SK-N-SH treated with all-trans-retinoic acid at 6 μM for 48 hours (cell line): ENCODE data around the gene SUGCT.

Source experiments
- ATAC-seq: fragments of 200-7000 bp; cut with Tn5 transposase; 3 replicates; pipeline ENCODE4 v1.9.1; 2020; ENCODE audit warnings: mild to moderate bottlenecking, moderate library complexity
- ARNTL ChIP-seq: fragments of 450-650 bp; formaldehyde crosslinking; IDR thresholded peaks from 2 replicates; pipeline ENCODE4 v1.5.0; 2020; ENCODE audit warnings: low read depth, mild to moderate bottlenecking, moderate library complexity, borderline replicate concordance
- BACH2 ChIP-seq: fragments of 250-450 bp; sonication (Bioruptor Pico); IDR thresholded peaks from 2 replicates; pipeline ENCODE4 v1.9.0; 2021; ENCODE audit warnings: mild to moderate bottlenecking, borderline replicate concordance
- ESRRG ChIP-seq: fragments of 250-450 bp; sonication (Bioruptor Pico); IDR thresholded peaks from 2 replicates; pipeline ENCODE4 v1.6.1; 2021; ENCODE audit warnings: mild to moderate bottlenecking
- GLIS3 ChIP-seq: fragments of 250-450 bp; sonication (Bioruptor Pico); IDR thresholded peaks from 2 replicates; pipeline ENCODE4 v1.5.0; 2020; ENCODE audit warnings: mild to moderate bottlenecking, moderate library complexity
- ISL1 ChIP-seq: fragments of 250-450 bp; sonication (Bioruptor Pico); IDR thresholded peaks from 2 replicates; pipeline ENCODE4 v2.1.2; 2022; ENCODE audit warnings: mild to moderate bottlenecking, moderate library complexity
- OSR1 ChIP-seq: fragments of 250-450 bp; sonication (Bioruptor Pico); IDR thresholded peaks from 2 replicates; pipeline ENCODE4 v1.8.0; 2022; ENCODE audit warnings: moderate library complexity, mild to moderate bottlenecking, inconsistent platforms
- PPARA ChIP-seq: fragments of 250-450 bp; sonication (Bioruptor Pico); IDR thresholded peaks from 2 replicates; pipeline ENCODE4 v1.5.0; 2020; ENCODE audit warnings: mild to moderate bottlenecking, borderline replicate concordance
- RARB ChIP-seq: fragments of 250-450 bp; sonication (Bioruptor Pico); IDR thresholded peaks from 2 replicates; pipeline ENCODE4 v1.8.0; 2021; ENCODE audit warnings: mild to moderate bottlenecking, moderate library complexity
- SNAI2 ChIP-seq: fragments of 250-450 bp; sonication (Bioruptor Pico); IDR thresholded peaks from 2 replicates; pipeline ENCODE4 v1.5.0; 2020; ENCODE audit warnings: mild to moderate bottlenecking, moderate library complexity
- TCF4 ChIP-seq: fragments of 250-450 bp; sonication (Bioruptor Pico); IDR thresholded peaks from 2 replicates; pipeline ENCODE4 v1.8.0; 2021; ENCODE audit warnings: mild to moderate bottlenecking, moderate library complexity, borderline replicate concordance
- TOX ChIP-seq: fragments of 250-450 bp; sonication (Bioruptor Pico); IDR thresholded peaks from 2 replicates; pipeline ENCODE4 v1.8.0; 2021; ENCODE audit warnings: mild to moderate bottlenecking, moderate library complexity, borderline replicate concordance
- ZC3H10 ChIP-seq: fragments of 250-450 bp; sonication (Bioruptor Pico); IDR thresholded peaks from 2 replicates; pipeline ENCODE4 v1.5.1; 2021; ENCODE audit warnings: mild to moderate bottlenecking, moderate library complexity
- ZFP3 ChIP-seq: fragments of 250-450 bp; sonication (Bioruptor Pico); IDR thresholded peaks from 2 replicates; pipeline ENCODE4 v1.5.0; 2020; ENCODE audit warnings: mild to moderate bottlenecking, moderate library complexity
- ZFP30 ChIP-seq: fragments of 450-650 bp; formaldehyde crosslinking; IDR thresholded peaks from 2 replicates; pipeline ENCODE4 v1.5.0; 2022; ENCODE audit warnings: mild to moderate bottlenecking, moderate library complexity
- ZNF565 ChIP-seq: fragments of 450-650 bp; formaldehyde crosslinking; conservative IDR thresholded peaks from 2 replicates; pipeline ENCODE4 v1.5.0; 2020; ENCODE audit warnings: low read depth, mild to moderate bottlenecking, moderate library complexity
- ZNF70 ChIP-seq: fragments of 450-650 bp; formaldehyde crosslinking; IDR thresholded peaks from 2 replicates; pipeline ENCODE4 v1.5.0; 2020; ENCODE audit warnings: mild to moderate bottlenecking, moderate library complexity
- ZNF8 ChIP-seq: fragments of 450-650 bp; formaldehyde crosslinking; IDR thresholded peaks from 2 replicates; pipeline ENCODE4 v1.5.0; 2020; ENCODE audit warnings: mild to moderate bottlenecking, moderate library complexity
- TF ChIP-seq, protein P1 (sequence below): fragments of 250-450 bp; sonication (Bioruptor Pico); IDR thresholded peaks from 2 replicates; pipeline ENCODE4 v1.5.1; 2020; ENCODE audit warnings: low read depth, mild to moderate bottlenecking, moderate library complexity
- TF ChIP-seq, protein P2 (sequence below): fragments of 250-450 bp; sonication (Bioruptor Pico); IDR thresholded peaks from 2 replicates; pipeline ENCODE4 v1.8.0; 2020; ENCODE audit warnings: mild to moderate bottlenecking, moderate library complexity, borderline replicate concordance
- TF ChIP-seq, protein P3 (sequence below): fragments of 250-450 bp; sonication (Bioruptor Pico); IDR thresholded peaks from 2 replicates; pipeline ENCODE4 v1.5.1; 2021; ENCODE audit warnings: mild to moderate bottlenecking, moderate library complexity
- TF ChIP-seq, protein P4 (sequence below): fragments of 250-450 bp; sonication (Bioruptor Pico); IDR thresholded peaks from 2 replicates; pipeline ENCODE4 v1.8.0; 2021; ENCODE audit warnings: low read depth, mild to moderate bottlenecking, moderate library complexity, borderline replicate concordance

The SUGCT gene

DNA sequence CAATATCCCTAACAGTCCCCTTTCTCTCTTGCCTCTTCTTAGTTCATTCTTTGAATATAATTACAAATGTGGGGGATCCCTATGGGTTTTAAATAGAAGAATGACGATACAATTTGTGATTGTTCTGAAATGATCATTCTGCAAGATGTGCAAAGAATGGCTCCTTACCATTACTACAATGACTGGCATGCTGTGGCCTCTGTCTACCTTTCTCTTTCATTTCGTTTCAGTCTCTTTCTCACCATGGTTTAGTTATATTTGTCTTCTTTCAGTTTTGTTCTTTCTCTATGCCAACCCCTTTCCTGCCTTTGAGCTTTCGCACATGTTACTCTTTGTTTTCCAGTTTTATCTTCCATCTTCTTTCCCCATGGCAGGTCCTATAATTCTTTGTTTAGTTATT is 176.5 kb downstream of the SUGCT start (continued):
- TF ChIP-seq, protein P1, sequence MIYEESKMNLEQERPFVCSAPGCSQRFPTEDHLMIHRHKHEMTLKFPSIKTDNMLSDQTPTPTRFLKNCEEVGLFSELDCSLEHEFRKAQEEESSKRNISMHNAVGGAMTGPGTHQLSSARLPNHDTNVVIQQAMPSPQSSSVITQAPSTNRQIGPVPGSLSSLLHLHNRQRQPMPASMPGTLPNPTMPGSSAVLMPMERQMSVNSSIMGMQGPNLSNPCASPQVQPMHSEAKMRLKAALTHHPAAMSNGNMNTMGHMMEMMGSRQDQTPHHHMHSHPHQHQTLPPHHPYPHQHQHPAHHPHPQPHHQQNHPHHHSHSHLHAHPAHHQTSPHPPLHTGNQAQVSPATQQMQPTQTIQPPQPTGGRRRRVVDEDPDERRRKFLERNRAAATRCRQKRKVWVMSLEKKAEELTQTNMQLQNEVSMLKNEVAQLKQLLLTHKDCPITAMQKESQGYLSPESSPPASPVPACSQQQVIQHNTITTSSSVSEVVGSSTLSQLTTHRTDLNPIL (CRISPR knock-in tag): no peak
- no peak for TF ChIP-seq ISL1 (CRISPR knock-in tag)
- TF ChIP-seq ZNF70 (CRISPR knock-in tag): no peak
- TF ChIP-seq BACH2 (CRISPR knock-in tag): no peak
- no peak for TF ChIP-seq OSR1
- TF ChIP-seq GLIS3 (CRISPR knock-in tag): no peak

DNA sequence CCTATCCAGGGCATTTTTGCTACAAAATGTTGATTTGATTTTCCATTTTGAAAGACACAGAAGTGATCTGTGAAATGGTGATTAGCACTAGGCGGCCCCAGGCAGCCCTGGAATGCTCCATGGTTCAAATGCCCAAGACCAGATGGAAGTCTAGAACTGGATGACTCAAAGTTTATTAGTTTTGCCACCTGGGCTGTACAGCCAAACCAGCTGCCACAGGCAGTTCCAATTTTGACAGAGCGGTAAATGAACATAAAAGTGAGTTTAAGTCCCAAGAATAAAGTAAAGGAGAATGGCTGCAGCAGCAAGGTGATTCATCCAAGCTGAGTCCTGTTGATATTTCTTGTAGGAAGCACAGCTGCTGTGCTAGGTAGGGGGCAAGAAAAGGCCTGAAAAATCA is 180.5 kb downstream of the SUGCT start:
- no peak for ATAC-seq
- TF ChIP-seq TCF4 (CRISPR knock-in tag): no peak
- TF ChIP-seq ZFP30 (CRISPR knock-in tag): no peak
- no peak for TF ChIP-seq ZNF8 (CRISPR knock-in tag)
- TF ChIP-seq BACH2 (CRISPR knock-in tag): no peak
- TF ChIP-seq TOX: no peak
- TF ChIP-seq, protein P1 (CRISPR knock-in tag): no peak
- no peak for TF ChIP-seq RARB (CRISPR knock-in tag)
- no peak for TF ChIP-seq SNAI2 (CRISPR knock-in tag)
- TF ChIP-seq ISL1 (CRISPR knock-in tag): no peak
- no peak for TF ChIP-seq GLIS3 (CRISPR knock-in tag)
- no peak for TF ChIP-seq ZFP3
- TF ChIP-seq, protein P2, sequence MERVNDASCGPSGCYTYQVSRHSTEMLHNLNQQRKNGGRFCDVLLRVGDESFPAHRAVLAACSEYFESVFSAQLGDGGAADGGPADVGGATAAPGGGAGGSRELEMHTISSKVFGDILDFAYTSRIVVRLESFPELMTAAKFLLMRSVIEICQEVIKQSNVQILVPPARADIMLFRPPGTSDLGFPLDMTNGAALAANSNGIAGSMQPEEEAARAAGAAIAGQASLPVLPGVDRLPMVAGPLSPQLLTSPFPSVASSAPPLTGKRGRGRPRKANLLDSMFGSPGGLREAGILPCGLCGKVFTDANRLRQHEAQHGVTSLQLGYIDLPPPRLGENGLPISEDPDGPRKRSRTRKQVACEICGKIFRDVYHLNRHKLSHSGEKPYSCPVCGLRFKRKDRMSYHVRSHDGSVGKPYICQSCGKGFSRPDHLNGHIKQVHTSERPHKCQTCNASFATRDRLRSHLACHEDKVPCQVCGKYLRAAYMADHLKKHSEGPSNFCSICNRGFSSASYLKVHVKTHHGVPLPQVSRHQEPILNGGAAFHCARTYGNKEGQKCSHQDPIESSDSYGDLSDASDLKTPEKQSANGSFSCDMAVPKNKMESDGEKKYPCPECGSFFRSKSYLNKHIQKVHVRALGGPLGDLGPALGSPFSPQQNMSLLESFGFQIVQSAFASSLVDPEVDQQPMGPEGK (CRISPR knock-in tag): no peak
- TF ChIP-seq, protein P3, sequence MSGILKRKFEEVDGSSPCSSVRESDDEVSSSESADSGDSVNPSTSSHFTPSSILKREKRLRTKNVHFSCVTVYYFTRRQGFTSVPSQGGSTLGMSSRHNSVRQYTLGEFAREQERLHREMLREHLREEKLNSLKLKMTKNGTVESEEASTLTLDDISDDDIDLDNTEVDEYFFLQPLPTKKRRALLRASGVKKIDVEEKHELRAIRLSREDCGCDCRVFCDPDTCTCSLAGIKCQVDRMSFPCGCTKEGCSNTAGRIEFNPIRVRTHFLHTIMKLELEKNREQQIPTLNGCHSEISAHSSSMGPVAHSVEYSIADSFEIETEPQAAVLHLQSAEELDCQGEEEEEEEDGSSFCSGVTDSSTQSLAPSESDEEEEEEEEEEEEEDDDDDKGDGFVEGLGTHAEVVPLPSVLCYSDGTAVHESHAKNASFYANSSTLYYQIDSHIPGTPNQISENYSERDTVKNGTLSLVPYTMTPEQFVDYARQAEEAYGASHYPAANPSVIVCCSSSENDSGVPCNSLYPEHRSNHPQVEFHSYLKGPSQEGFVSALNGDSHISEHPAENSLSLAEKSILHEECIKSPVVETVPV (CRISPR knock-in tag): no peak
- TF ChIP-seq ARNTL (CRISPR knock-in tag): no peak
- no peak for TF ChIP-seq ZC3H10 (CRISPR knock-in tag)
- TF ChIP-seq, protein P4, sequence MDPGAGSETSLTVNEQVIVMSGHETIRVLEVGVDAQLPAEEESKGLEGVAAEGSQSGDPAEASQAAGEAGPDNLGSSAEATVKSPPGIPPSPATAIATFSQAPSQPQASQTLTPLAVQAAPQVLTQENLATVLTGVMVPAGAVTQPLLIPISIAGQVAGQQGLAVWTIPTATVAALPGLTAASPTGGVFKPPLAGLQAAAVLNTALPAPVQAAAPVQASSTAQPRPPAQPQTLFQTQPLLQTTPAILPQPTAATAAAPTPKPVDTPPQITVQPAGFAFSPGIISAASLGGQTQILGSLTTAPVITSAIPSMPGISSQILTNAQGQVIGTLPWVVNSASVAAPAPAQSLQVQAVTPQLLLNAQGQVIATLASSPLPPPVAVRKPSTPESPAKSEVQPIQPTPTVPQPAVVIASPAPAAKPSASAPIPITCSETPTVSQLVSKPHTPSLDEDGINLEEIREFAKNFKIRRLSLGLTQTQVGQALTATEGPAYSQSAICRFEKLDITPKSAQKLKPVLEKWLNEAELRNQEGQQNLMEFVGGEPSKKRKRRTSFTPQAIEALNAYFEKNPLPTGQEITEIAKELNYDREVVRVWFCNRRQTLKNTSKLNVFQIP (CRISPR knock-in tag): no peak

DNA sequence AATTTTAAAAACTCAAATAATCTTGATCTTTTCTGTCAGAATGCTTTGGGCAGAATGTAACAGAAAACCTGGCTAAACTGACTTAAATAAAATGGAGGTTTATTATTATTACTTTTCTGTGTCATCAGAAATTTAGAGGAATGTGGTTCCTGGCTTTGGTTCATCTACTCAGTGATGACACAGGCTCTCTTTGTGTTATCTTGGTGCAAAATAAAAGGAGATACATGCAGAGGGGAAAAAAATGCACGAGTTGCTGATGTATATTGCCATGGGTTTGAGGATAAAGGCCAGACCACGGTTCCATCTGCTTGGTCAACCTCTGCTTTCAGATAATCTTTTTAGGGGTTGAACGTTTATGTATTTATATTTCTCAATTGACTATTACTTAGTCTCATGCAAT is 181.4 kb downstream of the SUGCT start:
- no peak for TF ChIP-seq BACH2 (CRISPR knock-in tag)
- no peak for TF ChIP-seq ZNF8 (CRISPR knock-in tag)
- TF ChIP-seq PPARA (CRISPR knock-in tag): no peak
- no peak for TF ChIP-seq ZNF565 (CRISPR knock-in tag)
- TF ChIP-seq ZC3H10 (CRISPR knock-in tag): no peak
- TF ChIP-seq, protein P1 (CRISPR knock-in tag): no peak
- TF ChIP-seq ARNTL (CRISPR knock-in tag): no peak
- TF ChIP-seq ISL1 (CRISPR knock-in tag): no peak
- TF ChIP-seq, protein P3 (CRISPR knock-in tag): no peak
- no peak for TF ChIP-seq OSR1
- TF ChIP-seq ESRRG (CRISPR knock-in tag): no peak
- ATAC-seq: no peak
